Measurements from ENCODE around the gene TBC1D20.

The TBC1D20 gene

DNA sequence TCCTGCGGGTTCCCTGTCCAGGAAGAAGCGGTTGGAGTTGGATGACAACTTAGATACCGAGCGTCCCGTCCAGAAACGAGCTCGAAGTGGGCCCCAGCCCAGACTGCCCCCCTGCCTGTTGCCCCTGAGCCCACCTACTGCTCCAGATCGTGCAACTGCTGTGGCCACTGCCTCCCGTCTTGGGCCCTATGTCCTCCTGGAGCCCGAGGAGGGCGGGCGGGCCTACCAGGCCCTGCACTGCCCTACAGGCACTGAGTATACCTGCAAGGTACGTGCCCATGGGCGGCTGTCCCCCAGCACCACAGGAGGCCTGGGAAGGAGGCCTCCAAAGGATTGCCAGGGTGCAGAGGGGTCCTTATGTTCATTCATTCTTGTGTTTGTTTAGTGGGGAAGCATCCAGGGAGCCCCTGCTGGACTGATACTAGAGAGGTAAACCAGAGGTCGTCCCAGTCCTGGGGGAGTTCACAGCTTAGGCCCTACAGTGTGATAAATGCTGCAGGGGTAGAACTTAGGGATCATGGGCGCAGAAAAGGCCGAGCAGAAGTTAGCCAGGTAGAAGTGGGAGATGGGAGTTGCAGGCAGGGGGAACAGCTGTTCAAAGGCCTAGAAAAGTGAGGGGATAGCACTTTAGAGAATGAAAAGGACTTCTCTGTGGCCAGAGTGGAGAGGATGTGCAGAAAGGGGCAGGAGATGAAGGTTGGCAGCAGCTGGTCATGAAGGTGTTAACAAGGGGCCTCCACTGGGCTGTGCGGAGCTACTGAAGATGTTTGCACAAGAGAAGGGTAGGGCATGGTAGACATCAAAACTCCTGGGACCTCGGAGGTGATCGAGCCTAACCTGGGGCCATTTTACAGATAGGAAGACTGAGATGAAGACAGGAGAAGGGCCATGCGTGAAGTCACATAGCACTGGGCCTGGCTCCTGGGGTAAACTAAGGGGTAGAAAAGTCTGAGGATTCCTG, 74.0 kb downstream of the TBC1D20 start:
- TF ChIP-seq SIN3A (IDR thresholded peaks at IDR 0.05; ENCODE audit: borderline replicate concordance, insufficient read depth, low read length) (no peak), POLR2AphosphoS5 (IDR thresholded peaks at IDR 0.05; ENCODE audit: low read depth, low read length) (no peak), TAF1 (IDR thresholded peaks at IDR 0.05; ENCODE audit: borderline replicate concordance, insufficient read depth, low read length) (no peak), FOXP2 (optimal IDR thresholded peaks at IDR 0.05; ENCODE audit: borderline replicate concordance, extremely low read depth, extremely low read length, insufficient read depth) (no peak)
- TF ChIP-seq, protein P1, sequence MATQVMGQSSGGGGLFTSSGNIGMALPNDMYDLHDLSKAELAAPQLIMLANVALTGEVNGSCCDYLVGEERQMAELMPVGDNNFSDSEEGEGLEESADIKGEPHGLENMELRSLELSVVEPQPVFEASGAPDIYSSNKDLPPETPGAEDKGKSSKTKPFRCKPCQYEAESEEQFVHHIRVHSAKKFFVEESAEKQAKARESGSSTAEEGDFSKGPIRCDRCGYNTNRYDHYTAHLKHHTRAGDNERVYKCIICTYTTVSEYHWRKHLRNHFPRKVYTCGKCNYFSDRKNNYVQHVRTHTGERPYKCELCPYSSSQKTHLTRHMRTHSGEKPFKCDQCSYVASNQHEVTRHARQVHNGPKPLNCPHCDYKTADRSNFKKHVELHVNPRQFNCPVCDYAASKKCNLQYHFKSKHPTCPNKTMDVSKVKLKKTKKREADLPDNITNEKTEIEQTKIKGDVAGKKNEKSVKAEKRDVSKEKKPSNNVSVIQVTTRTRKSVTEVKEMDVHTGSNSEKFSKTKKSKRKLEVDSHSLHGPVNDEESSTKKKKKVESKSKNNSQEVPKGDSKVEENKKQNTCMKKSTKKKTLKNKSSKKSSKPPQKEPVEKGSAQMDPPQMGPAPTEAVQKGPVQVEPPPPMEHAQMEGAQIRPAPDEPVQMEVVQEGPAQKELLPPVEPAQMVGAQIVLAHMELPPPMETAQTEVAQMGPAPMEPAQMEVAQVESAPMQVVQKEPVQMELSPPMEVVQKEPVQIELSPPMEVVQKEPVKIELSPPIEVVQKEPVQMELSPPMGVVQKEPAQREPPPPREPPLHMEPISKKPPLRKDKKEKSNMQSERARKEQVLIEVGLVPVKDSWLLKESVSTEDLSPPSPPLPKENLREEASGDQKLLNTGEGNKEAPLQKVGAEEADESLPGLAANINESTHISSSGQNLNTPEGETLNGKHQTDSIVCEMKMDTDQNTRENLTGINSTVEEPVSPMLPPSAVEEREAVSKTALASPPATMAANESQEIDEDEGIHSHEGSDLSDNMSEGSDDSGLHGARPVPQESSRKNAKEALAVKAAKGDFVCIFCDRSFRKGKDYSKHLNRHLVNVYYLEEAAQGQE (IDR thresholded peaks at IDR 0.05; ENCODE audit: insufficient read depth in 1 of 2, low read depth in 2 of 2, low read length in 2 of 2) = no peak

DNA sequence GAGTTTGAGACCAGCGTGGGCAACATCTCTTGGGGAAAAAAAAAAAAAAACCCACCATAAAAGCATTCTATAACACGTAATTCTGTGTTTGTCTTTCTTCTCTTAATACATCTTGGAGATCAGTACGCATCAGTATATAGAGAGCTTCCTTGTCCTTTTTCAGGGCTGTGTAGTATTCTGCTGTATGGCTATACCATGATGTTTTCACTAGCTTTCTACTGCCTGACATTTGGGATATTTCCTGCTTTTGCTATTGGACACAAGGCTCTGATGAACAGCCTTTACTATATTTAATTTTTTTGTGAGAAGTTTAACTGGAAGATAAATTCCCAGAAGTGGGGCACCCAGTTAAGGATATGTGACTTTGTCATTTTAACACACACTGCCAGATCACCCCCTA, 74.8 kb downstream of the TBC1D20 start:
- TF ChIP-seq POLR2AphosphoS5 (IDR thresholded peaks at IDR 0.05; ENCODE audit: low read depth, low read length) (no peak), TAF1 (IDR thresholded peaks at IDR 0.05; ENCODE audit: borderline replicate concordance, insufficient read depth, low read length) (no peak), FOXP2 (optimal IDR thresholded peaks at IDR 0.05; ENCODE audit: borderline replicate concordance, extremely low read depth, extremely low read length, insufficient read depth) (no peak), SIN3A (IDR thresholded peaks at IDR 0.05; ENCODE audit: borderline replicate concordance, insufficient read depth, low read length) (no peak)
- TF ChIP-seq, protein P1 (IDR thresholded peaks at IDR 0.05; ENCODE audit: insufficient read depth in 1 of 2, low read depth in 2 of 2, low read length in 2 of 2) = no peak

Data from PFSK-1 (cell line).